Stimulated activated CD8-positive, alpha-beta memory T cell treated with anti-CD3 and anti-CD28 coated beads, Interleukin-15, amount 100 ng/mL, for 4 hours (primary cell): ENCODE measurements around the gene ZSWIM3.
A peak's percentile ranks its signal among the peaks of the same experiment; 100 is the strongest.
"Not testable (repeated sequence)": the region's sequence is repeated elsewhere in the genome, so short reads cannot be mapped to it uniquely, and the experiment has no call there.

Experiments used
- DNase-seq, 2 donors: peaks; one replicate each; pipeline ENCODE4 v3.0.0-alpha.2; 2020; ENCODE audit warnings: low read depth in 2 of 2

ZSWIM3 gene

GRCh38 chr20:45857114-45857881 lies at the start of gene ZSWIM3, which contains the start of gene ACOT8:
Gene ZSWIM3 (plus strand): TSS chr20:45857614. CDS start chr20:45857826, 212 bp downstream.
Gene ACOT8 (minus strand): TSS chr20:45857392. CDS start chr20:45857315, 77 bp downstream.
- peak; percentile 74 to 92 for DNase-seq

DNA sequence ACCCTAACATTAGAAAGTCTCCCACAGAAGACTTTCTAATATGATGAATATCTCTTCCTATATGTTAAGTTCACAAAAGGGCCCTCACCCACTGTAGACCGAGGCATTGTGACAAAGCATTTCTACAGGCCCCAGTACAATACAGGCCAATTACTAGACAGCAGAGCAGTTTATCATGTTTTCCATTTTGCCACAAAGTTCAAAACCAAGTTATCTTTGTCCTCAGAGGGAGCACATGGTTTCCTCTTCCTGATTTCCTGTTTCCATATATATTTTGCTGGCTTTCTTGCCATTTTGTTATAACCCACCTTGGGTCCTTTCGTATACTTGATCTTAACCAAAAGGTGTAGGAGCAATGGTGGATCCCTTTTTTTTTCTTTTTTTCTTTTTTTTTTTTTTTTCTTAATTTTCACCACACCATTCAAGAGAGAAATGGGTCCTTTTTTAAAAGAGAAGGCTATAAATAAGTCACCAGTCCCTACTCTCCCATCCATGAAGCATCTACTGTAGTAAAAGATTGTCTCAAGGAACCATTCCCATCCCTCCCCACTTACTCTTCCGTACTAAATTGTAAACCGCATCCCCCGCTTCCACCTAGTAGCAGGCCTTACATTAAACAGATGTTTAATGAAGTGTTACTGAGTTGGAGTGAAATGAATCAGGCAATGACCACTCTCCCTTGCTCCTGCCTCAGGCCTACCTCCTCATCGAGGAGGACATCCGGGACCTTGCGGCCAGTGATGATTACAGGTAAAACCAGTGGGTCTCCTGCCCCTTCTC lies 47.0 kb upstream of the ZSWIM3 start:
- no peak for DNase-seq

GRCh38 chr20:45812157-45813005 lies 45.0 kb upstream of the ZSWIM3 start, which contains the start of gene UBE2C:
Gene UBE2C (plus strand): TSS chr20:45812644. CDS start chr20:45812696, 52 bp downstream.
- DNase-seq: peak; percentile 81 to 91

DNA sequence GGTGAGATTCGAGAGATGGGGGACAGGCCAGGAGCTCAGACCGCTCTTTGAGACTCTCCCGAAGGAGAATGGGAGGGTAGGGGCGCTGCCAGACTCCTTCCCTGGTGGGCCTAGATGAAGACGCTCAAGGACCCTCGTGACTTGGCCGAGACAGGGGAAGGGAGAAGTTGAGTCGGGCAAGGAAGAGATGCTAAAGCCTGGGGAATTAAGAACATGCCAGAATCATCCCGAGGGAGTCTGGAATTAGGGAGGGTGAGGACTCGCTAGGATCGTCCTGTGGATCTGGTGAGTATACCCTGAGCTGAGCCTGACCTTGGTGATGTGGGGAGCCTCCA lies 44.4 kb upstream of the ZSWIM3 start:
- no peak for DNase-seq

- DNase-seq: no peak
Measured at GRCh38 chr20:45813489-45813888, 43.9 kb upstream of the ZSWIM3 start.

- DNase-seq: no peak
Measured at GRCh38 chr20:45814314-45814713, 43.1 kb upstream of the ZSWIM3 start.

- no peak for DNase-seq
Measured at GRCh38 chr20:45816951-45817350, 40.5 kb upstream of the ZSWIM3 start.

GRCh38 chr20:45817376-45818194 lies 39.8 kb upstream of the ZSWIM3 start:
- DNase-seq: no peak

GRCh38 chr20:45818239-45818638 lies 39.2 kb upstream of the ZSWIM3 start:
- no peak for DNase-seq

GRCh38 chr20:45819466-45819865 lies 37.9 kb upstream of the ZSWIM3 start:
- no peak for DNase-seq

GRCh38 chr20:45821947-45822346 lies 35.5 kb upstream of the ZSWIM3 start:
- DNase-seq: no peak

DNA sequence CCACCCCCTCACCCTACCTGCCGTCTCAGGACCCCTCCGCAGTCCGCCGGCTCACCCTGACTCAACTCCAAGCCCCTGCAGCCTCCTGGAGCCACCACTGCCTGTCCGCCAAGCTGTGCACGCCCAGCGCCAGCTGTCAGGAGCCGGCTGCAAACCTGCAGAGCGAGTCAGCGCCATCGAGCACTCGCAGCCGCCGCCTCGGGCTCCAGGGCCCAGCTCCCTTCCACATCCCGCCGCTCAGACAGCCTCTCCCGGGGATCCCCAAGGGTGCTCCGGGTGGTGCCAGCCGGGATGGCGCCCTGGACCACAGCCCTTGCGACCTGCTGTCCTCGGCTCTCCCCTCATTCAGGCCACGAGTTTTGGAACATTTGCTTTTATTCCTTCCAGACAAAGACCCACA lies 34.6 kb upstream of the ZSWIM3 start:
- no peak for DNase-seq

- peak; percentile 17 to 25 for DNase-seq
Measured at GRCh38 chr20:45823949-45824835, 33.2 kb upstream of the ZSWIM3 start.

- no peak for DNase-seq
Measured at GRCh38 chr20:45826381-45827019, 30.9 kb upstream of the ZSWIM3 start.

DNA sequence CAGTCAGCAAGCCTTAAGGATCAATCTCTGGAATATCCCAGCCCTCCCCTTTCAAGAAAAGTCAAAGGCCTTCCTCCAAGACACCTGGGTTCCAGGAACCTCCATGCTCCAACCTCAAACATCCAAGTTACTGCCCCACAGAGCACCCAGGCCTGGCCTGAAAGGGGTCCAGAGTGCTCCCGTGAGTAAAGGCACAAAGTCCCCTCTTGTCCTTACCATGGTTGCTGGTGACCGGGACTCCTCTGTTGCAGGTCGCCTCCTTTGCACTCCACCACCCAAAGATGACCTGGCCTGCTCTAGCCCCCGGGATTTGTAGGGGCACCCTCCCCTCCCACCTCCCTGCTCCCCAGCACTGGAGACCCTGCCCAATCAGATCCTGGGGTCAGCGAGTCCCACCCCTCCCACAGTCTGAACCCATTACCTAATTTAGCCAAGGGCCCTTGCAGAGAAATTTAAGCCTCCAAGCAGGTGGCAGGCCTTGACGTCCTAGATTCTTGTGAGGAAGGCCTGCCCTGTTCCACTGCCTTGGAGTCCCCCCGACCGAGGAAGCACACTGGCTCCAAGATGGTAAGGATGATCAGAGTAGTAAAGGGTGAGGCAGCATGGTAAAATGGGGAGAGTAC lies 30.3 kb upstream of the ZSWIM3 start, which contains the start of gene TNNC2:
Gene TNNC2 (minus strand): TSS at position 283 of the 623 bp plus-strand sequence. CDS start 64 bp downstream, at position 219.
- no peak for DNase-seq

- no peak for DNase-seq
Measured at GRCh38 chr20:45827712-45828111, 29.7 kb upstream of the ZSWIM3 start.

DNA sequence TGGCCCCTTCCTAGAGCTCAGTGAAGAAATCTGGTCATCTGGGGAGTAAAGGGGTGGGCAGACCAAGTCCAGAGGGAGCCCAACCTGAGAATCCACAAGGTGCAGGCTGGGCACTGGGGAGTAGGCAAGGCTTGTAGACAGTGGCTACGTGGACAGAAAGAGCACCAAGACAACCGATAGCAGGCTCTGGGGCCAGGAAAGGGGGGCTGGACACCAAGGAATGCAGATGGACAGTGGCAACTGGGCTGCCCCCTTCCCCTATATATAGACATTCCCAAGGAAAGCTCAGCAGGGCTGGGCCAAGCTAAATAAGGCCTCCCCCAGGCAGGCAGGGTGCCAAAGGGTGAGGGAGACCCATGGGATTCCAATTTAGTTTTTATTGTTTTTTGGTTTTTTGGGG lies 28.8 kb upstream of the ZSWIM3 start:
- DNase-seq: no peak

- DNase-seq: not testable (repeated sequence)
Measured at GRCh38 chr20:45829673-45830106, 27.7 kb upstream of the ZSWIM3 start.

DNA sequence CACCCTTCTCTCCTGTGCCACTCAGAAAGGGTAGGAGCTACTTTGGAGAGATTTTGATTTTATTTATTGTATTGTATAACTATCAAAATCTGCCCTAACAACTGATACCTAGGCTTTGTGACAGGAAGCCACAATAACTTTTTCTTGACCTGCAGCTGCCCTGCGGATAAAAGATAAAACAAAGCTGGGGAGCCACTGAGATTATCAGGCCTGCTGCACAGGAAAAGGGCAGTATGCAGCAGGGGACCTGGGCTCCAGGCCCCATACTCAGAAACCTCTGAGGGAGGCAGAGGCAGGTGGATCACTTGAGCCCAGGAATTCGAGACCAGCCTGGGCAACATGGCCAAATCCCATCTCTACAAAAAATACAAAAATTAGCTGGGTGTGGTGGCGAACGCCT lies 24.8 kb upstream of the ZSWIM3 start:
- DNase-seq: no peak
